GM21367 (cell line): Measurements from ENCODE around the gene TSGA10.
"Not testable (repeated sequence)": the region's sequence is repeated elsewhere in the genome, so short reads cannot be mapped to it uniquely, and the experiment has no call there.

ENCODE experiments used
- ATAC-seq: cut with Tn5 transposase; IDR thresholded peaks from one replicate; pipeline ENCODE4 v1.9.1; 2021; ENCODE audit not compliant: unreplicated experiment

Gene TSGA10

GRCh38 chr2:99154643-99155536 is at the start of gene TSGA10, which contains the start of gene LIPT1:
Gene TSGA10, minus strand, starts transcription at chr2:99154942. Its CDS starts 45,503 bp downstream, at chr2:99109439.
Gene LIPT1, plus strand, starts transcription at chr2:99154967. Its CDS starts 6,991 bp downstream, at chr2:99161958.
- peak; percentile 90 for ATAC-seq

GRCh38 chr2:99201959-99202678 is 47.4 kb upstream of the TSGA10 start:
- no peak for ATAC-seq

- ATAC-seq: no peak
Observed at GRCh38 chr2:99200076-99200800, 45.5 kb upstream of the TSGA10 start.

GRCh38 chr2:99198103-99198841 is 43.5 kb upstream of the TSGA10 start:
- ATAC-seq: no peak

- not testable (repeated sequence) for ATAC-seq
Observed at GRCh38 chr2:99192364-99192763, 37.6 kb upstream of the TSGA10 start.

GRCh38 chr2:99190548-99190947 is 35.8 kb upstream of the TSGA10 start:
- no peak for ATAC-seq

- ATAC-seq: no peak
Observed at GRCh38 chr2:99188357-99188756, 33.6 kb upstream of the TSGA10 start.

GRCh38 chr2:99187011-99187410 is 32.3 kb upstream of the TSGA10 start:
- ATAC-seq: no peak

- ATAC-seq: no peak
Observed at GRCh38 chr2:99184811-99185210, 30.1 kb upstream of the TSGA10 start.

- no peak for ATAC-seq
Observed at GRCh38 chr2:99183025-99183424, 28.3 kb upstream of the TSGA10 start.

- ATAC-seq: no peak
Observed at GRCh38 chr2:99181624-99182000, 26.9 kb upstream of the TSGA10 start.

GRCh38 chr2:99180755-99181623 is 26.2 kb upstream of the TSGA10 start, which contains the start of the genes MITD1 and MRPL30:
Gene MITD1, minus strand, starts transcription at chr2:99181058. Its CDS starts 77 bp downstream, at chr2:99180981.
Gene MRPL30, plus strand, starts transcription at chr2:99181184. Its CDS starts 5,020 bp downstream, at chr2:99186204.
- peak; percentile 84 for ATAC-seq

GRCh38 chr2:99171377-99172140 is 16.8 kb upstream of the TSGA10 start:
- no peak for ATAC-seq

- no peak for ATAC-seq
Observed at GRCh38 chr2:99169534-99169933, 14.8 kb upstream of the TSGA10 start.

- ATAC-seq: no peak
Observed at GRCh38 chr2:99166218-99166617, 11.5 kb upstream of the TSGA10 start.

GRCh38 chr2:99159594-99159993 is 4.9 kb upstream of the TSGA10 start:
- no peak for ATAC-seq

GRCh38 chr2:99158599-99158998 is 3.9 kb upstream of the TSGA10 start:
- no peak for ATAC-seq

- ATAC-seq: no peak
Observed at GRCh38 chr2:99156891-99157290, 2.1 kb upstream of the TSGA10 start.
